Measurements from ENCODE around the gene PLA2G2F. TPM values are rescaled to one million over a fixed set of nuclear protein-coding genes. Genes with fewer than 3 reads are reported as not detected.

PLA2G2F gene
- total RNA-seq, 2 donors from 2014 or later = not detected

DNA sequence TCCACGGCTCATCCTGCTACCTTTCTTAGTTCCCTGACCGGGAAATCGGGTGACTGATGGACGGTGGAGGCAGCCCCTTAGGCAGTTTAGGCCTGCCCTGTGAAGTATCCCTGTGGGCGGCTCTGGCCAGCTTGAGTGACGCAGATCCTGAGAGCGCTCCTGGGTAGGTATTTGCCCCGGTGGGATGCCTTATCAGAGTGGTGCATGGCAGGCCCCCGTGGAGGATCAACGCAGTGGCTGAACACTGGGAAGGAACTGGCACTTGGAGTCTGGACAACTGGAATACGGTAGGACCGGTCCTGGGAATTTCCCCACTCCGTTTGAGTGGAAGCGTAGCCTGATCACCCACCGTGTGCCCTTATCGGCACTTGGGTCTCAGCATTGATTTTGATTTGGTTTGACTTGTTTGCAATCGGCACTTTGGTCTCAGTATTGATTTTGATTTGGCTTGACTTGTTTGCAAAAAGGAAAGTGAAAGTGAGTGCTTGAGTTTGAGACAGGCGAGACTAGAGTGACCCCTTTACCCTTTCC lies 15.2 kb downstream of the PLA2G2F start:
- Histone ChIP-seq H3K27me3 (replicated peaks; ENCODE audit: insufficient read depth) (no peaks in the 10 kb centered on the region), H3K27ac (peak overlapping the region in 1 of 2 donors; percentile 16), H3K4me1 (ENCODE audit: control insufficient read depth in 1 of 2, low read depth in 2 of 2) (peaks cover 0 to 4% of the 10 kb centered on the region in 2 donors), H3K9me3 (peaks cover 6% of the 10 kb centered on the region), H3K4me3 (peak overlapping the region; percentile 33), H3K36me3 (no peaks in the 10 kb centered on the region)
- no peak for DNase-seq (ENCODE audit: low spot score)
- ATAC-seq (ENCODE audit: insufficient number of reproducible peaks, low FRiP score, low read depth) = no peak
- TF ChIP-seq, protein P1, sequence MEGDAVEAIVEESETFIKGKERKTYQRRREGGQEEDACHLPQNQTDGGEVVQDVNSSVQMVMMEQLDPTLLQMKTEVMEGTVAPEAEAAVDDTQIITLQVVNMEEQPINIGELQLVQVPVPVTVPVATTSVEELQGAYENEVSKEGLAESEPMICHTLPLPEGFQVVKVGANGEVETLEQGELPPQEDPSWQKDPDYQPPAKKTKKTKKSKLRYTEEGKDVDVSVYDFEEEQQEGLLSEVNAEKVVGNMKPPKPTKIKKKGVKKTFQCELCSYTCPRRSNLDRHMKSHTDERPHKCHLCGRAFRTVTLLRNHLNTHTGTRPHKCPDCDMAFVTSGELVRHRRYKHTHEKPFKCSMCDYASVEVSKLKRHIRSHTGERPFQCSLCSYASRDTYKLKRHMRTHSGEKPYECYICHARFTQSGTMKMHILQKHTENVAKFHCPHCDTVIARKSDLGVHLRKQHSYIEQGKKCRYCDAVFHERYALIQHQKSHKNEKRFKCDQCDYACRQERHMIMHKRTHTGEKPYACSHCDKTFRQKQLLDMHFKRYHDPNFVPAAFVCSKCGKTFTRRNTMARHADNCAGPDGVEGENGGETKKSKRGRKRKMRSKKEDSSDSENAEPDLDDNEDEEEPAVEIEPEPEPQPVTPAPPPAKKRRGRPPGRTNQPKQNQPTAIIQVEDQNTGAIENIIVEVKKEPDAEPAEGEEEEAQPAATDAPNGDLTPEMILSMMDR (IDR thresholded peaks at IDR 0.05) = no peak

DNA sequence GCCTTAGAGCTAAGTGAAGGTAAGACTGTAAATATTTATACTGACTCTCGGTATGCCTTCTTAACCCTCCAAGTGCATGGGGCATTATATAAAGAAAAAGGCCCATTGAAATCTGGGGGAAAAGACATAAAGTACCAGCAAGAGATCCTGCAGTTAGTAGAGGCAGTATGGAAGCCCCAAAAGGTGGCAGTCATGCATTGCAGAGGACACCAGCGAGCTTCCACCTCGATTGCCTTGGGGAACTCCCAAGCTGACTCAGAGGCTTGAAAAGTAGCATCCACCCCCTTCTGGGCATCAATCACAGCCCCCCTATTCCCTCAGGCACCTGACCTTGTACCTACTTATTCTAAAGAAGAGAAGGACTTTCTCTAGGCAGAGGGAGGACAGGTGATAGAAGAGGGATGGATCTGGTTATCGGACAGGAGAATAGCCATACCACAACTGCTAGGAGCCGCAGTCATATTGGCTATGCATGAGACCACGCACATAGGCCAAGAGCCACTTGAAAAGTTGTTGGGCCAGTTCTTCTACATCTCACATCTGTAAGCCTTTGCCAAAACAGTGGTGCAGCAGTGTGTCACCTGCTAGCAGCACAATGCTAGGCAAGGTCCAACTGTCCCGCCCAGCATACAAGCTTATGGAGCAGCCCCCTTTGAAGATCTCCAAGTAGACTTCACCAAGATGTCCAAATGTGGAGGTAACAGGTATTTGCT lies 19.4 kb downstream of the PLA2G2F start:
- no peaks in the 10 kb centered on the region for H3K27me3 ChIP-seq (replicated peaks; ENCODE audit: insufficient read depth)
- no peaks in the 10 kb centered on the region for H3K4me1 ChIP-seq (ENCODE audit: control insufficient read depth in 1 of 2, low read depth in 2 of 2)
- H3K4me3 ChIP-seq = no peak overlapping the region
- H3K9me3 ChIP-seq = peaks cover 31% of the 10 kb centered on the region
- H3K36me3 ChIP-seq = no peaks in the 10 kb centered on the region
- DNase-seq (ENCODE audit: low spot score) (no peak), ATAC-seq (ENCODE audit: insufficient number of reproducible peaks, low FRiP score, low read depth) (no peak)
- H3K27ac ChIP-seq = no peak overlapping the region
- TF ChIP-seq, protein P1 (IDR thresholded peaks at IDR 0.05) = no peak

DNA sequence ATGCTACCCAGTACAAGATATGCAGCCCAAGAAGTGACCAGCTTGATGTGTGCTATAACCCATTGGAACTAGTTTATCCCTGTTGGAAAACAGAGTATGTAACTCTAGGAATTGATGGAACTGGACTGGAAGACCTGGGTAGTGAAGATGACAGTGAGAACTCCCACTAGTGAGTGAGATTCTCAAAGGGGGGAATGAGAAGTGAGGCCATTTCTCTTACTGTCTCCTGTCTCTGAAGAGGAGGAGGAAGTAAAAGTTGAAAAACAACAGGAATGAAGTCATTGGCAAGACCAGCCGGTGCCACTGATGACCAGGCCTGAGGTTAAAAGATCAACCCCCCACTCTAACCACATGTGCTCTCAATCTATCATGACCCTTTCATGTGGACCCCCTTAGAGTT lies 20.9 kb downstream of the PLA2G2F start:
- Histone ChIP-seq H3K27ac (no peak overlapping the region), H3K27me3 (replicated peaks; ENCODE audit: insufficient read depth) (no peaks in the 10 kb centered on the region), H3K9me3 (peaks cover 31% of the 10 kb centered on the region), H3K4me1 (ENCODE audit: control insufficient read depth in 1 of 2, low read depth in 2 of 2) (no peaks in the 10 kb centered on the region), H3K4me3 (no peak overlapping the region), H3K36me3 (no peaks in the 10 kb centered on the region)
- ATAC-seq (ENCODE audit: insufficient number of reproducible peaks, low FRiP score, low read depth) (no peak), DNase-seq (ENCODE audit: low spot score) (no peak)
- TF ChIP-seq, protein P1 (IDR thresholded peaks at IDR 0.05) = no peak

DNA sequence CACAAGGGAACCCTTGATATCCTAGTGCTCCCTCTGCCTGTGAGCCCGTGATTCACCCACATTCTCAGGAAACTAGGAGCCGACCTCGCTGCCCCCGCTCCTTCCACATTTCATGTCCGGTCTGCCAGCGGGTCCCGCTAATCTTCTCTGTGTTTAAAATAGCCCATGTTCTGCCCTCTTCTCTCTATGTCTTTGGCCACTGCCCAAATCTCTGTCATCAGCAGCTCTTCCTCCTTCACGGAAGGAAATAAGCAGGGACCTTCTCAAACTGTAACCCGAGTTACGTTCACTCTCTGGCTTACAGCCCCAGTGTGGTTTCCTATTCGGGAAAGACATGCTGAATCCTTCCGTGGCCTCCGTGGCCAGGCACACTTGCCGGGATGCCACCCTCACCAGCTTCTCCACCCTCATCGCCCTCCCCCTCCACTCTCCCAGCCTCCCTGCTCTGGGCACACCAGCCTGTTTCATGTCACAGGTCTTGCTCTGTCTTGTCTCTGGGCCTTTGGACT lies 25.6 kb downstream of the PLA2G2F start:
- TF ChIP-seq, protein P1 (IDR thresholded peaks at IDR 0.05) = no peak
- peaks cover 21% of the 10 kb centered on the region for H3K9me3 ChIP-seq
- H3K4me3 ChIP-seq = no peak overlapping the region
- no peaks in the 10 kb centered on the region for H3K36me3 ChIP-seq
- DNase-seq (ENCODE audit: low spot score) (no peak), ATAC-seq (ENCODE audit: insufficient number of reproducible peaks, low FRiP score, low read depth) (no peak)
- no peaks in the 10 kb centered on the region for H3K4me1 ChIP-seq (ENCODE audit: control insufficient read depth in 1 of 2, low read depth in 2 of 2)
- H3K27me3 ChIP-seq (replicated peaks; ENCODE audit: insufficient read depth) = no peaks in the 10 kb centered on the region
- H3K27ac ChIP-seq = no peak overlapping the region

- DNase-seq (ENCODE audit: low spot score) (no peak), ATAC-seq (ENCODE audit: insufficient number of reproducible peaks, low FRiP score, low read depth) (no peak)
- no peak overlapping the region for H3K4me3 ChIP-seq
- H3K27me3 ChIP-seq (replicated peaks; ENCODE audit: insufficient read depth) = no peaks in the 10 kb centered on the region
- H3K27ac ChIP-seq = no peak overlapping the region
- no peaks in the 10 kb centered on the region for H3K36me3 ChIP-seq
- H3K9me3 ChIP-seq = peaks cover 13% of the 10 kb centered on the region
- H3K4me1 ChIP-seq (ENCODE audit: control insufficient read depth in 1 of 2, low read depth in 2 of 2) = no peaks in the 10 kb centered on the region
- TF ChIP-seq, protein P1 (IDR thresholded peaks at IDR 0.05) = no peak
These were observed 26.4 kb downstream of the PLA2G2F start for GRCh38 chr1:20165522-20165951.
